ENCODE data around the gene TMED3.
A peak's percentile ranks its signal among the peaks of the same experiment; 100 is the strongest.
"Not testable (repeated sequence)": the region's sequence is repeated elsewhere in the genome, so short reads cannot be mapped to it uniquely, and the experiment has no call there.

The TMED3 gene

DNA sequence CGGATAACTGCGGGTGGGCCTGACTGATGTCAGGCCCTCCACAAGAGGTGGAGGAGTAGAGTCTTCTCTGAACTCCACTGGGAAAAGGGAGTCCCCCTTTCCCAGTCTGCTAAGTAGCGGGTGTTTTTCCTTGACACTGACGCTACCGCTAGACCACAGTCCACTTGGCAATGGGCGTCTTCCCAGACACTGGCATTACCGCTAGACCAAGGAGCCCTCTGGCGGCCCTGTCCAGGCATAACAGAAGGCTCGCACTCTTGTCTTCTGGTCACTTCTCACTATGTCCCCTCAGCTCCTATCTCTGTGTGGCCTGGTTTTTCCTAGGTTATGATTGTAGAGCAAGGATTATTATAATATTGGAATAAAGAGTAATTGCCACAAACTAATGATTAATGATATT is 9.1 kb downstream of the TMED3 start:
- DNase-seq: not testable (repeated sequence)

DNA sequence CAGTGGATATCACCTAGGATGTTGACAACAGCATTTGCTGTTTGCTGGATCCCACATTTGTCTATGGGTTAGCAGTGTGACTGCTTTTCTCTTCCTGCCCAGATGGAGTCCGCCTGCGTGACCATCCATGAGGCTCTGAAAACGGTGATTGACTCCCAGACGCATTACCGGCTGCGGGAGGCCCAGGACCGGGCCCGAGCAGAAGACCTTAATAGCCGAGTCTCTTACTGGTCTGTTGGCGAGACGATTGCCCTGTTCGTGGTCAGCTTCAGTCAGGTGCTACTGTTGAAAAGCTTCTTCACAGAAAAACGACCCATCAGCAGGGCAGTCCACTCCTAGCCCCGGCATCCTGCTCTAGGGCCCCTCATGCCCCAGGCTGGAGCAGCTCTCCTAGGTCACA is 11.0 kb downstream of the TMED3 start:
- no peak for DNase-seq

DNA sequence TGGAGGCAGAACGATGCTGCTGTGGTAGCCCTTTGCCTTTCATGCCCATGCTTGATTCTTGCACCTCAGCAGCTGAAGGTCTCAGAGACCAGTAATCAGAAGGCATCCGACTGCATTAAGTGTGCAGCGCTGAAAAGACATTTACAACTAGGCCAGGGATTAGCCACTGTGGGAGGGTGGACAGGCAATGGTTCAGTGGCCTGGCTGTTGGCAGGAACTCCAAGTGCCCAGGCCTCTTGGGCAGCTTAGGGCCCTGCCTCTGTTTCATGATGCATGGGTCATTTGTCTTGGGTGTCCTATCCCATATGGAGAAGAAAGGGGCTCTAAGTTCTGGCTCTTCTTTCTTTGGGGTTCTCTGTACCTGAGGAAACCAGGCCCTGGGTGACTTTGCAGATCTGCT is 11.4 kb downstream of the TMED3 start:
- no peak for DNase-seq

DNA sequence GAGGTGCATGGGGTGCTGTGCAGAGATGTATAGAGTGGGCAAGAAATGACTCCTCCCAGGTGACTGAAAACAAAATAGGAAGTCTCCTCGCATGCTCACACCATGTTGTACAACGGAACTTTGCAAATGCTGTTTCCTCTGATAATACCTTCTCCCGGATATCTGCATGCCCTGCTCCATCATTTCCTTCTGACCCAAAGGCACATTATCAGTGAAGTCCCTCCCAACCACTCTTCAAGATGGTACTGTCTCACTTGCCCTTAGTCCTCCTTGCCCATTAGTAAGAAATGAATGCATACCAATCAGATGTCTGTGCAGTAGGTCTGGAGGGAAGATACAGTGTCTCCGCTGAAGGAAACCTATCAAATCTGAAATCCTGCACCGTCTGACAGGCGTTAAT is 12.0 kb downstream of the TMED3 start:
- DNase-seq: no peak

DNA sequence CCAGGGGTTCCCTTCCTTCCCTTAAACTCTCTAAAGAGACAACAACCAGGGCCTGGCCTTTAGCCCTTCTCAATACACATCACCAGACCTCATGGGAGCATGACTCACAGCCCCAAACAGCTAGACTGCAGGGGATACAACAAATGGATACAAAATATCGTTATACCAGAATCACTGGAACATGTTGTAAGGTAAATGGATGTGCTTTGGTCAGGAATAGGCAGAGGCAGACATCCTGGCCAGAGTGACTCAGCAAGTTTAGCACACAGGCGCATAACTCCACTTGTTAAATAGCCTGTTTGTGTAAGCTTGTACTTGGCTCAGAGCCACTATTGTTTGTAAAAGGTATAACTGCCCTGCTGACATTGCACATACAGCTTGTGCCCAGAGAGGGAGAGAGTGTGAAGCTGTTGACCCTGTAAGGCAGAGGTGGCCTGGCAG is 18.3 kb downstream of the TMED3 start:
- DNase-seq: no peak

DNA sequence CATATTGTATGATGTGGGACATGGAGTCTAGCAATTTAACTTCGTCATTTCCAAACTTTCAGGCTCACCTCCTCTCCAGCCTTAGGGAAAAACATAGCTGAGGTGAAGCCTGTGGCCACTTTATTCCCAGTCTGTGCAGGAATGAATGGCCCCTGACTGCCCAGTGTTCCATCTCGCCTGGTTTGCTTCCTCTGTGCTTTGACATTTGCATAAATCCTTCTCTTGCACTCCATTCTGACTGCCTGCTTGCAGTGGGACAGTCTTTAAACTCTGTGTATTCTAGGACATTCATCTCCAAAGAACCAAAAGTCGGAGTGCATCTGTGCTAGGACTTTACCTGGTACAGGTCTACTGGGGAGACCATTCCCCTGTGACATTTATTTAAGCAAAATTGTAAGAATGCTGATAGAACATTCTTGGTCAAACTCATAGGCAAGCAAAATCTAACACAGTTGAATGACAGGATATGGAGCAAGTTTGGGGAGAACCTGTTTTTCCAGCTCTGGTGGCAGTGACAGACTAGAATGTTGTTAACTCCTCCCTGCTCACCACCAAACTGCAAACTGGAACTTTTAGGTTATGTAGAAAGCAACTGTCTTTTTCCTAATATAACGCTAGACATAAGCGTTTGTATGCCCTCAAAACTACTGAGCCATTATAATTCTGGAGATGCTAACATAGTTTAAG is 22.1 kb downstream of the TMED3 start:
- no peak for DNase-seq

DNA sequence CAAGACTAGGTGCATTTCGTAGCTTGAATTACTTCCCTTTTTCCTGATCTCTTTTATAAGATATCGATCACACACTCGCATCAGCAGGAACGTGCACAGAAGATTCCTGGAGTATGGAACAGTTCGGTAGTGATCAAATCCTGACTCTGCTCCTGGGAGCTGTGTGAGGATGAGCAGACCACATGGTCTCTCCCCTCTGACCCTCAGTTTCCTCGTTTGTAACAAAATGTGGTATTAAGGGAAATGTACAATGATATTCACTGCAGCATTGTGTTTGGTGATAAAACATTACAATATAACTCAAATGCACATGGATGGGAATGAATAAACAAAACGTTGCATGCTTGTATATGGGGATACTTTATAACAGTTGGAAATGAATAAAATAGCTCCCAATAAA is 26.7 kb downstream of the TMED3 start:
- DNase-seq: no peak

DNA sequence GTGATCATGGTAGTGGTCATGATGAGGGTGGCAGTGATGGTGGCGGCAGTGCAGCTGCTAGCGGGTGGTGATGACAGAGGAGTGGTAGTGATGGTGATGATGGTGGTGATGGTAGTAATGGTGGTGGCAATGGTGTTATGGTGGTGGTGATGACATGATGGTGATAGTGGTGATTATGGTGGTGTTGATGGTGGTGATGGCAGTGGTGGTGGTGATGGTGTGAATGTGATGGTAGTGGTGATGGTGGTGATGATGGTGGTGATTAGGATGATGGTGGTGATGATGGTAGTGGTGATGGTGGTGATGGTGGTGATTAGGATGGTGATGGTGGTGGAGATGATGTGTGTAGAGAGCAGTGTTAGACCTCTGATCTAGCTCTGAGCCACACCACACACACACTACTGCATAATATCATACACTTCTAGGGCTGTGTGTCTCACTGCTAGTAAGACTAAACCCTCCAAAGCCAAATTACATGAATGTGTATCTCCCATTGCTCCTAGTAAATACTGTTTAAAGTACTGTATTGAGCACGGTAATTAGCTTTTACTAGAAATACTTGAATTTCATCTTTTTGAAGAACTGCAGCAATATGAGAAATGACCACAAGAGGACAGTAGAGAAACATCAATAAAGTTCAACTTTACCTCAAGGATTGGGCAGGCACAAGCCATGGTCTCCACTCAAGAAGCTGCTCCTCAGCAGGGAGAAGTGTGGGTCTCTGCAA is 28.8 kb downstream of the TMED3 start:
- peak; percentile 11 for DNase-seq

DNA sequence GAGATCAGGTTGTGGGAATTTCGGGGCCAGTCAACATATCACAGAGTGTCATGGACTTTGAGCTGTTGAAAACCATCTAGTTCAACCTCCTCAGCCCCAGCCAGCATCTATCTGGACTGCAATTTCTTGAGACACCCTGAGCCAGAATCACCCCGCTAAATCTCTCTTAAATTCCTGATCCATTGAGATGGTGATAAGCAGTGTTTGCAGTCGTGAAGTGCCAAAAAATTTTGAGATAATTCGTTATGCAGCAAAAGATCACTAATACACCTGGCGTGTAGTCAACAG is 29.3 kb downstream of the TMED3 start:
- no peak for DNase-seq

DNA sequence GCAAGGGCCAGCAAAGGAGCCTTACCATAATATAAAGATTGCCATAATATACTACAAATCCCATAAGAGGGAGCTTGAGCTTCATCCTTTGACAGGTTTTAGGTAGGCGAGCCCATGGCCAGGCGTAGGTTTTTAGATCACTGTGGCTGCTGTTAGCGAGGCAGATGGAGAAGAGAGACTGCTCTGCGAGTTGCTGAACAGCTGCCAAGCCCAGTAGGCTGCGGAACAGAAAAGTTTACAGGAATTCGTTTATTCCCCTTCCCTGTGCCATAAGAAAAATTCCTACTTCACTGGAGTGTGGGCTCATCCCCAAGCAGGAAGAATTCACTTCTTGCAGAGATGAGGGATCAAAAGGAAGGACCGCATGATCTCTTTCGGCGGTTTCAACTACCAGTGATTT is 30.5 kb downstream of the TMED3 start:
- DNase-seq: no peak

DNA sequence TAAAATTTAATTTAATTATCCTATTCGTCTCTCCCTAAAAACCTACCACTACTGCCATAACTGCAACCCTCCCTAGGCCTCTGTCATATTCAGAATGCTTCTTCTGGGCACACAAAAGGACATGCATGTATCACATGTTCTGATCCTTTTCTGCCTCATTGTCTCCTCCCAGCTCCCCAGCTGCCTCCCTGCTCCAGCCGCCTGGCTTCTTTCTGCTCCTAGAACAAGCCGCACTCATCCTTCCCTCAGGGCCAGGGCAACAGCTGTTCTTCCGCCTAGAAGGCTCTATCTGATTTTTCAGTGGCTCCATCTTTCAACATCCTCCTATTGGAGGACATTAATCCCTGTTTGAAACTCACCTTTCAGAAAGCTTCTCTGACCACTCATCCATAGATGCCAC is 38.6 kb downstream of the TMED3 start:
- no peak for DNase-seq

DNA sequence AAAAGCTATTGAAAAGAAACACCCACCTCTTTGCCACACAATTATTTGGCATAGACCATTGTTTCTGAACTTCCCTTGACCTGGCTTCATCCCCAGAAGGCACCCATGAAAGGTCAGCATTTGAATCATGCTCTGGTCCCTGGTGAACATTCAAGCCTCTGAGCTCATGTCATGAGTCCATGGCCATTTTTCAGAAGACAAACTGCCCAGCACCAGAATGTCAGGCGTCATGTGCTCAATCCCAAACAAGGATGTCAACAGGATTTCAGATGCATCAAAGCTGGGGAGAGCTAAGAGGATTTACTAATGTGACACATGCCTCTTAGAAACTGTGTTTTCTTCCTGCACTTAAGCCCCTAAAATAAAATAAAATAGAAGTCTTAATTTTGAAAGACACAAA is 41.3 kb downstream of the TMED3 start:
- no peak for DNase-seq

DNA sequence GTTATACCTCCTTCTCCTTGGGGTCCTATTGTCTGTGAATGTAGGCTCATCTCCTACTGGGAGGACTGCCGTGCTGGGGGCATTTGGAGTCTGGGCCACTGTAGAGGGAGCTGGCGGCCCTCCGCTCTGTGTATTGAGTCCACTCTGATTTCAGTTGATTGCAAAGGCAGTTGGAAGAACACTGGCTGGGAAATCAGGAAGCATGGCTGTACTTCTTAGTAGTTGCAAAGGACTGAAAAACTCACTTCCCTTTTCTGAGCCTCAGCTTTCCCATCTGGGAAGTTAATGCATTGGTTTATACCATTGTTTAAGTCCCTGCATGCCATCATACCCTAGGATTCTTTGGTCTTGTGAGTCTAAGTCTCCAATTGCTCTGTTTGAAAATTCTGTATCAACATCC is 46.7 kb downstream of the TMED3 start:
- no peak for DNase-seq

DNA sequence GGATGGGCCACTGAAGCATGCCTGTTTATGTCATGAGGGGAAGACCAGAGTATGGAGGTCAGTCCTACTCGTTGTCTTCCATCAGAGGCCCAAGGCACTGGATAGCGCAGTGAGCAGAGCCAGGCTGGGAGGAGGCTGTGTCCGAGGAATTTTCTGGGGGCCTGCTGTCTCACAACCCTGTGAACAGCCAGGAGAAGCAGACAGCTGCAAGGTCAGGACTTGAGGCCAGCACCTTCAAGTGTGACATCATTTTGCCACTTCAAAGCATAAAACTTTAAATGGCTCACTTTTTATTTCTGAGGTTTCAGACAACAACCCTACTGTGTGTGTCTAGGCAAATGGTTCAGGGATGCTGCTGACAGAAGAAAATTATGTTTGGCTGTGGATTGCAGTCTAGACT is 47.2 kb downstream of the TMED3 start:
- DNase-seq: no peak

DNA sequence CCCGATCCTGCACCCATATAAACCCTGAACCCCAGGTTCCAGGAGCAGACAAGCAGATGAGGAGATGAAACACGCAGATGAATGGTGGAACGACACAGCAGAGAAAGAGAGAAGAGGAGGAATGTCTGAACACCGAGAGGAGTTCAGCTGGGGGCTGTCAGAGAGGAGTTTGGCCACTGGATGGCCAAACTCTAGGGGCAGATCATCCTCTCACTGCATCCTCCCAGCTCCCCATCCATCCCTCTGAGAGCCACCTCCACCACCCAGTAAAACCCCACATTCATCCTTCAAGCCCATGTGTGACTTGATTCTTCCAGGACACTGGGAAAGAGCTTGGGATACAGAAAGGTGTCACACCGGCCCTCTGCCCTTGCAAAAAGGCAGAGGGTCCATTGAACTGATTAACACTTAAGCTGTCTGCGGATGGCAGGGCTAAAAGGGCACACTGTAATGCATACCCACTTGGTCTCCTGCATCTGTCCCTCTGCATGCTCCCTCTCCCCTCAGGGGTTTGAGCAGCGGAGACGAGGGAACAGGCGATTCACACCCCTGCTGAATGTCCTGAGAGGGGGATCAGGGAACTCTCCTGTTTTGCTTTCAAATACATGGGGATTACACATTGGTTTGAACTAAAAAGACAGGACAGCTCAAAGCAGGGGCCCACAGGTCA is 53.8 kb downstream of the TMED3 start:
- DNase-seq: no peak

DNA sequence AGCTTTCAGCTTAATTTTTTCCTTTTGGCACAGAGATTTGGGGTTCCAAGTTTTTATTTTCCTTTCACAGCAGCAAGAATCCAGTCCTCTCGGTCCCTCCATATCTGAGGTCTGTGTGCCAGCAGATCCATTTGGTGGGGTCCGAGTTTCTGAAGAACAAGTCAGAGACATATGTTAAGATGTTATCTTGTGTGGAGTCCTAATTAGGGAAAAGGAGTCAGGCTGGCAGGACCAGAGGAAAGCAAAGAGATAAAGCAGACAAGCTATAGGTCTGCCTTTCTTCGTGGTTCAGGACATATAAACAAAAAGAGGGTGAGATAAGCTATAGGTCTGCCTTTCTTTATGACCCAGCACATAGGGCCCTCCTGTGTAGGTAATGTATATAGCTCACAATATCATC is 54.9 kb downstream of the TMED3 start:
- no peak for DNase-seq

DNA sequence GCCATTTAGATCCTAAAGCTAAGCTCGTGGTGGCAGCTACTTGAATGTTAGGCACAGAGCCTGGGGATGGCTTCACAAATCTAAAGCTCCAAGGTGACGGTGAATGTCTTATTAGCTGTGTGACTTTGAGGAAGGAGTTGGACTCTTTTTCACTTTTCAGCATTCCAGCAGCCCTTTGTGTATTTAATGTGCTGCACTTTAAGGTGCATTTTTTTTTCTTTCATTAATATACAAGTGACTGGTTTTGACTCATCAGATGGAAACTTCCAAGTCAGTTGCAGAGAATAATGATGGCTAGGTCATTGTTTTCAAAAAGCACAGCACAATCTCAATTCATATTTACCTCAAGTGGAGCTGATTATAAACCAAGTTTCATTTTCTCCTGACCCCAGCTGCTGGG is 55.8 kb downstream of the TMED3 start:
- DNase-seq: no peak

DNA sequence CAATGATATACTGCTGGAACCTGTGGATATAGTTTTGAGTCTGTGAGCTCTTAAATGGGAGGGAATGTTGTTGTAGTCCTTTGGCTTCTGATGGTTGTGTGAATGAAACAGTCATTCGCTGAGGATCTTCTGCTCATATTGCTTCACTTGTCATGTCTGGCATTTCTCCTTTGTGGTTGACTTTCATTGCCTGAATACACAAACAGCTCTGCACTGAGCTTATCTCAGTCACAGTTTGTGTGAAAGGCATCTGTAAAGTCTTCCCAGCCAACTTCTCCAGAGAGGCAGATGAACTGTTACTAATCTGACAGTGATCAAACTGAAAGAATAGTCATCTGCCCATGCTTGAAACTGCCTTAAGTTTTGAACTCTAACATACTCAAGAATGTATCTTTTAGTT is 59.8 kb downstream of the TMED3 start:
- no peak for DNase-seq

DNA sequence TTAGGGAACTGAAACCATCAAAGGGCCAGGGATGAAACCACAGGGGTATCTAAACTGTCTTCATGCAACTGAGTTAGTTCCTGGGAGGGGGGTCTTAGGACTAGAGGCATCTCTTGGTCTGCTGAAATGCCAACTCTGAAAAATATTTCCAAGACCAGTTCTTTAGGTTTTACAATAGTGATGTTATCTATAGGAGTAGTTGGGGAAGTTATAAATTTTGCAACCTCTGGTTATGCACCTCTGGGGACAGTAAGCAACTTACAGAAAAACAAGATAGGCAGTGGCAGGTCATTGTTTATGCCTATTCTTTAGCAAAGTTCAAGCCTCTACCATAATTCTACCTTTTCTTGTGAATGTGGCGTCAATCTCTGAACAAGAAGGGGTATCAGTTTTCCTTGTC is 60.7 kb downstream of the TMED3 start:
- no peak for DNase-seq

DNA sequence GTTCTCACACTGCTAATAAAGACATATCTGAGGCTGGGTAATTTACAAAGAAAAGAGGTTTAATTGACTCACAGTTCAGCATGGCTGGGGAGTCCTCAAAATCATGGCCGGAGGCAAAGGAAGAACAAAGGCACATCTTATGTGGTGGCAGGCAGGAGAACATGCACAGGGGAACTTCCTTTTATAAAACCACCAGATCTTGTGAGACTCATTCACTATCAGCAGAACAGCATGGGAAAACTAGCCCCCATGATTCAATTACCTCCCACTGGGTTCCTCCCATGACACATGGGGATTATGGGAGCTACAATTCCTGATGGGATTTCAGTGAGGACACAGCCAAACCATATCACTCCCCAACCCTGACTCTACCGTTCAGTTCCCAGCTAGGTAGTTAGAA is 61.5 kb downstream of the TMED3 start:
- no peak for DNase-seq
